Upper lobe of right lung (tissue), 1 donor: ENCODE measurements around the gene EXOSC1. TPM values are rescaled to one million over a fixed set of nuclear protein-coding genes. Genes with fewer than 3 reads are reported as not detected.

Source experiments
- ATAC-seq: fragments of 200-7000 bp; cut with Tn5 transposase; one replicate; pipeline ENCODE4 v1.9.1; 2020; ENCODE audit warnings: mild to moderate bottlenecking, moderate library complexity
- DNase-seq: peaks from one replicate; pipeline ENCODE4 v3.0.0-alpha.2; 2020
- H3K27ac ChIP-seq: fragments of 200-600 bp; one replicate; pipeline ENCODE4 v1.8.0; 2022
- H3K27me3 ChIP-seq: fragments of 200-600 bp; one replicate; pipeline ENCODE4 v1.8.0; 2022; ENCODE audit warnings: mild to moderate bottlenecking
- H3K36me3 ChIP-seq: fragments of 200-600 bp; one replicate; pipeline ENCODE4 v1.8.0; 2022
- H3K4me1 ChIP-seq: fragments of 200-600 bp; one replicate; pipeline ENCODE4 v1.8.0; 2022
- H3K4me3 ChIP-seq: fragments of 200-600 bp; one replicate; pipeline ENCODE4 v1.8.0; 2022; ENCODE audit warnings: mild to moderate bottlenecking
- H3K9me3 ChIP-seq: fragments of 200-600 bp; one replicate; pipeline ENCODE4 v1.8.0; 2022
- intact Hi-C: fragments of 100-400 bp; cut with DNase I; formaldehyde crosslinking; loops from one replicate; pipeline ENCODE4 v1.11.0; 2022
- long read RNA-seq: library from polyadenylated mRNA; unstranded; transcript quantifications from one replicate; pipeline ENCODE4 v2.0.0, GENCODE V29; 2021
- total RNA-seq: library from RNA; stranded (reverse); fragmentation: NEBNext Ultra II Directional; extraction: Animal tissue kit (Norgen Biotek cat#: 25700); gene quantifications from one replicate; pipeline ENCODE4 v1.2.1, GENCODE V29; 2021
- TF ChIP-seq, protein P1 (sequence below): fragments of 200-600 bp; IDR thresholded peaks from one replicate; pipeline ENCODE4 v1.8.0; 2022; ENCODE audit warnings: antibody characterized with exemption
- donor health status: DM: no; HTN: yes; CAD: no; lungs with severe emphysema.

The EXOSC1 gene, protein sequence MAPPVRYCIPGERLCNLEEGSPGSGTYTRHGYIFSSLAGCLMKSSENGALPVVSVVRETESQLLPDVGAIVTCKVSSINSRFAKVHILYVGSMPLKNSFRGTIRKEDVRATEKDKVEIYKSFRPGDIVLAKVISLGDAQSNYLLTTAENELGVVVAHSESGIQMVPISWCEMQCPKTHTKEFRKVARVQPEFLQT
- total RNA-seq, result 27.0 TPM
- long read RNA-seq, transcript EXOSC1-204 (8 exons, 923 nt), result major isoform, 21 of 31 reads
- long read RNA-seq, partial matches to known transcripts, result 2 of 31 reads
- long read RNA-seq, other reads (novel, unspliced or antisense), result 5 of 31 reads

- peak within 1 kb of the TSS; percentile 49 for H3K27ac ChIP-seq
- peak within 1 kb of the TSS; percentile 81 for H3K4me3 ChIP-seq
- H3K4me1 ChIP-seq, result peaks cover 46% of the 10 kb centered on the region
- peak; percentile 98 for ATAC-seq
- TF ChIP-seq, protein P1, sequence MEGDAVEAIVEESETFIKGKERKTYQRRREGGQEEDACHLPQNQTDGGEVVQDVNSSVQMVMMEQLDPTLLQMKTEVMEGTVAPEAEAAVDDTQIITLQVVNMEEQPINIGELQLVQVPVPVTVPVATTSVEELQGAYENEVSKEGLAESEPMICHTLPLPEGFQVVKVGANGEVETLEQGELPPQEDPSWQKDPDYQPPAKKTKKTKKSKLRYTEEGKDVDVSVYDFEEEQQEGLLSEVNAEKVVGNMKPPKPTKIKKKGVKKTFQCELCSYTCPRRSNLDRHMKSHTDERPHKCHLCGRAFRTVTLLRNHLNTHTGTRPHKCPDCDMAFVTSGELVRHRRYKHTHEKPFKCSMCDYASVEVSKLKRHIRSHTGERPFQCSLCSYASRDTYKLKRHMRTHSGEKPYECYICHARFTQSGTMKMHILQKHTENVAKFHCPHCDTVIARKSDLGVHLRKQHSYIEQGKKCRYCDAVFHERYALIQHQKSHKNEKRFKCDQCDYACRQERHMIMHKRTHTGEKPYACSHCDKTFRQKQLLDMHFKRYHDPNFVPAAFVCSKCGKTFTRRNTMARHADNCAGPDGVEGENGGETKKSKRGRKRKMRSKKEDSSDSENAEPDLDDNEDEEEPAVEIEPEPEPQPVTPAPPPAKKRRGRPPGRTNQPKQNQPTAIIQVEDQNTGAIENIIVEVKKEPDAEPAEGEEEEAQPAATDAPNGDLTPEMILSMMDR, result no peak
- peak; percentile 94 for DNase-seq
- H3K9me3 ChIP-seq, result no peaks in the 10 kb centered on the region
- intact Hi-C loops, result no loop called here
- no peaks in the 10 kb centered on the region for H3K27me3 ChIP-seq
- peaks cover 20% of the 10 kb centered on the region for H3K36me3 ChIP-seq
Measured at GRCh38 chr10:97445722-97446639, at the start of gene EXOSC1, which contains the start of gene ZDHHC16. Gene EXOSC1, minus strand, starts transcription at chr10:97446006. Its CDS starts 21 bp downstream, at chr10:97445985. Gene ZDHHC16, plus strand, starts transcription at chr10:97446175. Its CDS starts 5,501 bp downstream, at chr10:97451676.

DNA sequence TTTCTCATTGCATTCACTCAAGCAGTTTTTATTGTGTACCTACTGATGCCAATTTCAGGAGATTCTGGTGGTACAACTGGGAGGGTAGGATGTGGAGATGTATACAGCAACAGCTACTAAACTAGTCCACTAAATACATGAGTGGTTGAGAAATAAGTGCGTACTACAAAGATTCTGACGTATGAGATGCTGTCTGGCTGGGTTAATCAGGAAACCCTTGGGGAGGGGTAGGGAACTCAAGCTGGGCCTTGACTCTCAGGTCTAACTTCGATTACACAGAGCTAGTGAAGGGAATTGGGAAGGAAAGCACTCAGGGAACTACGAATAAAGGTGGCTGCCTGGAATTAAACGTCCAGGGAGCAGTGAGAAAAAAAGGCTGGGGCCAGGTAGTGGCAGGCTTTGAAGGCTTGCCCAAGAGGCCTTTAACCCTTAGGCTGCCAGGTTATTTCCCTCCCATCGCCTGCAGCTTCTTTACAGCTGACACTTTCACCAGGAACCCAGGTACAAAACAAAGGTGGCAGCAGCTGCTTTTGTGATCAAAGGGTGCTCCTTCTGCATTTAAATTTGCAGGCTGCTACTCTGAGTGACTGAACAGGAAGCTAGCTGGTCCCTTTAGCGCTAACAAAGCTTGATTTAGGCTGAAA is 49.2 kb upstream of the EXOSC1 start:
- Histone ChIP-seq H3K27me3 (no peaks in the 10 kb centered on the region), H3K4me3 (no peak overlapping the region), H3K36me3 (peaks cover 7% of the 10 kb centered on the region), H3K27ac (peak overlapping the region; percentile 14), H3K4me1 (peaks cover 50% of the 10 kb centered on the region), H3K9me3 (no peaks in the 10 kb centered on the region)
- intact Hi-C loops, result no loop called here
- TF ChIP-seq, protein P1, result no peak
- ATAC-seq (no peak), DNase-seq (no peak)

GRCh38 chr10:97494151-97494550 is 48.3 kb upstream of the EXOSC1 start:
- TF ChIP-seq, protein P1, result no peak
- peaks cover 55% of the 10 kb centered on the region for H3K4me1 ChIP-seq
- no peaks in the 10 kb centered on the region for H3K27me3 ChIP-seq
- H3K36me3 ChIP-seq, result peaks cover 7% of the 10 kb centered on the region
- no peak overlapping the region for H3K27ac ChIP-seq
- H3K4me3 ChIP-seq, result no peak overlapping the region
- DNase-seq (no peak), ATAC-seq (no peak)
- intact Hi-C loops, result no loop called here
- no peaks in the 10 kb centered on the region for H3K9me3 ChIP-seq

GRCh38 chr10:97490592-97490991 is 44.8 kb upstream of the EXOSC1 start:
- peak; percentile 92 for ATAC-seq
- Histone ChIP-seq H3K9me3 (no peaks in the 10 kb centered on the region), H3K4me3 (no peak overlapping the region), H3K27me3 (no peaks in the 10 kb centered on the region), H3K4me1 (peaks cover 46% of the 10 kb centered on the region), H3K36me3 (peaks cover 1% of the 10 kb centered on the region), H3K27ac (peak overlapping the region; percentile 52)
- DNase-seq, result no peak
- TF ChIP-seq, protein P1, result no peak
- intact Hi-C loops, result no loop called here

DNA sequence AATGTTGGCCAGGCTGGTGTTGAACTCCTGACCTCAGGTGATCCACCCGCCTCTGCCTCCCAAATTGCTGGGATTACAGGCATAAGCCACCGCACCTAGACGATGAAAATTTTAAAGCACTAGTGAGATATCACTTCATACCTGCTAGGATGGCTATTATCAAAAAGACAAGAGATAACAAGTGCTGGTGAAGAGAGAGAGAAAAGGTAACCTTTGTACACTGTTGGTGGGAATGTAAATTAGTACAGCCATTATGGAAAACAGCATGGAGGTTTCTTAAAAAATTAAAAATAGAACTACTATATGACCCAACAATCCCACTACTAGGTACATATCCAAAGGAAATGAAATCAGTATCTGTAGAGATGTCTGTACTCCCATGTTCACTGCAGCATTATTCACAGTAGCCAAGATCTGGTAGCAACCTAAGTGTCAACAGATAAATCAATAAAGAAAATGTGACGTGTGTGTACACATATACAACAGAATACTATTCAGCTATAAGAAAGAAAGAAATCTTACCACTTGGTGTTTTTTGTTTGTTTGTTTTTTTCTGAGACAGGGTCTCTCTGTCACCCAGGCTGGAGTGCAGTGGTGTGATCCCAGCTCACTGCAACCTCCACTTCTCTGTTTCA is 40.0 kb upstream of the EXOSC1 start:
- TF ChIP-seq, protein P1, result no peak
- ATAC-seq (no peak), DNase-seq (no peak)
- intact Hi-C loops, result no loop called here
- Histone ChIP-seq H3K4me1 (peaks cover 31% of the 10 kb centered on the region), H3K36me3 (peaks cover 16% of the 10 kb centered on the region), H3K27me3 (no peaks in the 10 kb centered on the region), H3K4me3 (no peak overlapping the region), H3K27ac (no peak overlapping the region), H3K9me3 (no peaks in the 10 kb centered on the region)
